Stomach smooth muscle (tissue), 2 donors: Measurements from ENCODE around the gene SPATA17.
"Not testable (repeated sequence)": the region's sequence is repeated elsewhere in the genome, so short reads cannot be mapped to it uniquely, and the experiment has no call there.

Experiments
- H3K27ac ChIP-seq: one replicate; pipeline ENCODE4 v1.7.0; 2013; ENCODE audit warnings: mild to moderate bottlenecking, low read length, inconsistent platforms
- H3K27me3 ChIP-seq, 2 donors: one replicate each; pipeline ENCODE4 v1.7.0; 2013; ENCODE audit warnings: low read length in 2 of 2; ENCODE audit not compliant: insufficient read depth in 2 of 2, control insufficient read depth in 1 of 2
- H3K36me3 ChIP-seq, 2 donors: one replicate each; pipeline ENCODE4 v1.7.0; 2013; ENCODE audit warnings: low read length in 2 of 2; ENCODE audit not compliant: control insufficient read depth in 2 of 2, insufficient read depth in 2 of 2
- H3K4me1 ChIP-seq: one replicate; pipeline ENCODE4 v1.7.0; 2013; ENCODE audit warnings: low read length; ENCODE audit not compliant: control insufficient read depth, insufficient read depth
- H3K4me3 ChIP-seq, 2 donors: one replicate each; pipeline ENCODE4 v1.7.0; 2013; ENCODE audit warnings: low read length in 2 of 2
- H3K9ac ChIP-seq, 2 donors: one replicate each; pipeline ENCODE4 v1.7.0; 2013; ENCODE audit warnings: low read length in 2 of 2, mild to moderate bottlenecking in 1 of 2
- H3K9me3 ChIP-seq, 2 donors: one replicate each; pipeline ENCODE4 v1.7.0; 2013; ENCODE audit warnings: low read length in 2 of 2; ENCODE audit not compliant: control insufficient read depth in 2 of 2
- donor health status: healthy.
- donor health status: Pancreatic carcinoma.

The SPATA17 gene

GRCh38 chr1:217674028-217674729, 43.0 kb downstream of the SPATA17 start:
- Histone ChIP-seq H3K36me3 (no peaks in the 10 kb centered on the region), H3K9me3 (no peaks in the 10 kb centered on the region), H3K4me1 (no peaks in the 10 kb centered on the region), H3K27me3 (no peaks in the 10 kb centered on the region), H3K9ac (no peak overlapping the region), H3K27ac (no peak overlapping the region), H3K4me3 (no peak overlapping the region)

- Histone ChIP-seq H3K9me3 (no peaks in the 10 kb centered on the region), H3K27ac (no peak overlapping the region)
Measured at GRCh38 chr1:217681806-217682205, 50.7 kb downstream of the SPATA17 start.

GRCh38 chr1:217687511-217687910, 56.4 kb downstream of the SPATA17 start:
- Histone ChIP-seq H3K9ac (no peak overlapping the region), H3K9me3 (no peaks in the 10 kb centered on the region), H3K4me3 (no peak overlapping the region), H3K36me3 (no peaks in the 10 kb centered on the region), H3K4me1 (no peaks in the 10 kb centered on the region), H3K27me3 (no peaks in the 10 kb centered on the region), H3K27ac (no peak overlapping the region)

More at GRCh38 chr1:217681806-217682205, 50.7 kb downstream of the SPATA17 start:
- no peaks in the 10 kb centered on the region for H3K36me3 ChIP-seq
- H3K4me1 ChIP-seq: no peaks in the 10 kb centered on the region
- no peaks in the 10 kb centered on the region for H3K27me3 ChIP-seq
- no peak overlapping the region for H3K4me3 ChIP-seq
- no peak overlapping the region for H3K9ac ChIP-seq

GRCh38 chr1:217696140-217696539, 65.0 kb downstream of the SPATA17 start:
- not testable (repeated sequence) for H3K4me1 ChIP-seq, H3K9me3 ChIP-seq, H3K36me3 ChIP-seq, H3K27me3 ChIP-seq, H3K4me3 ChIP-seq, H3K9ac ChIP-seq, H3K27ac ChIP-seq

- Histone ChIP-seq H3K27me3 (no peaks in the 10 kb centered on the region), H3K4me1 (no peaks in the 10 kb centered on the region), H3K36me3 (no peaks in the 10 kb centered on the region), H3K9ac (no peak overlapping the region), H3K9me3 (no peaks in the 10 kb centered on the region), H3K4me3 (no peak overlapping the region), H3K27ac (no peak overlapping the region)
Measured at GRCh38 chr1:217703326-217703725, 72.2 kb downstream of the SPATA17 start.

- H3K9me3 ChIP-seq: no peaks in the 10 kb centered on the region
Measured at GRCh38 chr1:217712925-217713597, 81.9 kb downstream of the SPATA17 start.

GRCh38 chr1:217715681-217716080, 84.5 kb downstream of the SPATA17 start:
- Histone ChIP-seq H3K27me3 (no peaks in the 10 kb centered on the region), H3K9ac (no peak overlapping the region), H3K27ac (no peak overlapping the region)

More at GRCh38 chr1:217712925-217713597, 81.9 kb downstream of the SPATA17 start:
- no peaks in the 10 kb centered on the region for H3K27me3 ChIP-seq
- no peak overlapping the region for H3K27ac ChIP-seq
- H3K36me3 ChIP-seq: no peaks in the 10 kb centered on the region
- no peak overlapping the region for H3K9ac ChIP-seq
- no peaks in the 10 kb centered on the region for H3K4me1 ChIP-seq
- H3K4me3 ChIP-seq: no peak overlapping the region

GRCh38 chr1:217717959-217718358, 86.8 kb downstream of the SPATA17 start:
- Histone ChIP-seq H3K27me3 (no peaks in the 10 kb centered on the region), H3K36me3 (no peaks in the 10 kb centered on the region), H3K27ac (no peak overlapping the region), H3K9ac (no peak overlapping the region), H3K4me1 (no peaks in the 10 kb centered on the region), H3K4me3 (no peak overlapping the region), H3K9me3 (no peaks in the 10 kb centered on the region)

More at GRCh38 chr1:217715681-217716080, 84.5 kb downstream of the SPATA17 start:
- no peaks in the 10 kb centered on the region for H3K9me3 ChIP-seq
- no peaks in the 10 kb centered on the region for H3K4me1 ChIP-seq
- H3K36me3 ChIP-seq: no peaks in the 10 kb centered on the region
- no peak overlapping the region for H3K4me3 ChIP-seq

- Histone ChIP-seq H3K9me3 (no peaks in the 10 kb centered on the region), H3K4me1 (no peaks in the 10 kb centered on the region), H3K36me3 (no peaks in the 10 kb centered on the region), H3K4me3 (no peak overlapping the region), H3K27ac (no peak overlapping the region), H3K9ac (no peak overlapping the region), H3K27me3 (no peaks in the 10 kb centered on the region)
Measured at GRCh38 chr1:217718873-217719272, 87.7 kb downstream of the SPATA17 start.

GRCh38 chr1:217721692-217722091, 90.5 kb downstream of the SPATA17 start:
- Histone ChIP-seq H3K9me3 (no peaks in the 10 kb centered on the region), H3K4me3 (no peak overlapping the region), H3K4me1 (no peaks in the 10 kb centered on the region), H3K27me3 (no peaks in the 10 kb centered on the region), H3K27ac (no peak overlapping the region), H3K9ac (no peak overlapping the region), H3K36me3 (no peaks in the 10 kb centered on the region)

- Histone ChIP-seq H3K27ac (no peak overlapping the region), H3K9ac (no peak overlapping the region), H3K9me3 (no peaks in the 10 kb centered on the region), H3K27me3 (no peaks in the 10 kb centered on the region), H3K4me3 (no peak overlapping the region), H3K36me3 (no peaks in the 10 kb centered on the region), H3K4me1 (no peaks in the 10 kb centered on the region)
Measured at GRCh38 chr1:217734973-217735372, 103.8 kb downstream of the SPATA17 start.
